Stimulated activated CD4-positive, alpha-beta T cell treated with anti-CD3 and anti-CD28 coated beads, Interleukin-2, amount 100 ng/mL, for 24 hours (primary cell): ENCODE results near the gene OSMR.

Experiments
- DNase-seq, 2 donors: peaks; one replicate each; pipeline ENCODE4 v3.0.0-alpha.2; 2020

OSMR gene

GRCh38 chr5:38845526-38846378 is at the start of gene OSMR:
OSMR (plus strand) TSS chr5:38846012; CDS start chr5:38869045, 23,033 bp downstream.
- DNase-seq, result peak in 1 of 2 donors; percentile 51

- DNase-seq, result no peak
Observed at GRCh38 chr5:38796742-38797108, 49.1 kb upstream of the OSMR start.

DNA sequence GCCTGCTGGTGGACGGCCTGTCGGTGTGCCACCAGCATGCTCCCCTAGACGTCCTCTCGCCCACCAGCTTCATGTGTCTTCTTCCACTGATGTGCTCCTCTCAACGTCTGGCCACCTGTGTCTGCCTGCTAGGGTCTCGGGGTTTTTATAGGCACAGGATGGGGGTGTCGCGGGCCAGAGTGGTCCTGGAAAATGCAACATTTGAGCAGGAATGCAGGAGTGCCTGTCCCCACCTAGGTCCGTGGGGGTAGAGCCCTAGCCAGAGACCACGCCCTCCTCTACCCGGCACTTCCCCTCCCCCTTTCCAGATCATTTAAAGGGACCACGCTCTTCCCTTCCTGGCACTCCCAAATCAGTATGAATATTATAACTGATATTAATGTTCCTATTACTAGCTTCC is 48.0 kb upstream of the OSMR start:
- no peak for DNase-seq

- DNase-seq, result no peak
Observed at GRCh38 chr5:38799556-38800377, 46.0 kb upstream of the OSMR start.

DNA sequence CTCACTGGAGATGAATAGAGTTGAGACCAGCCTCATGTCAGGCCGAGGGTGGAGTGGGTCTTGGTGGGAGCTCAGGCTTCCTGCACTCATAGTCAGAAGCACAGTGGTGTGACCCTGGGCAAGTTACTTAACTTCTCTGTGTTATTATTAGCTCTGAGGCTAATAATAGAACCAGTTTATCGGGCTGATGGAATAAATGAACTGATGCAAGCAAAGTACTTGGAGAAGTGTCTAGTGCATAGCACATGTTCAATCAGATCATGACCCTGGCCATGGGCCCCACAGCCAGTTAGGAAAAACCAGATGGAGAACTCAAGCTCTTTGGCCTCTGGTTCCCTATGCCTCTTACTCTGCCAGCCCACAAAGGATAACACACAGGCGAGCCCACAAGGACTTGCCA is 45.3 kb upstream of the OSMR start:
- DNase-seq, result no peak

DNA sequence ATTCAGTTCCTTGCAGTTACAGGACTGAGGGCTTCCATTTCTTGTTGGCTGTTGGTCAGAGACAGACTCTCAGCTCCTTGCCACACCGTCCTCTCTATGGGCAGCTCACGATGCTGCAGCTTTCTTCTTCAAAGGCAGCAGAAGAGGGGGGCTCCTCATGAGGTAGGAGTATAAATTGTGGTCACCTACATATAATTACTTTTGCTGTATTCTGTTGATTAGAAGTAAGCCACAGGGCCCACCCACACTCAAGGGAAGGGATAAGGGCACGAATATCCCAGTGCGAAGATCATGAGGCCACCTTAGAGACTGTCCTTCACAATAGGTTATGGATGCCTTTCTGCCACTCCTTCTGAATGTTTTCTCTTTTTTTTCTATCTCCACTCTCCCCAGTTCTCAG is 43.7 kb upstream of the OSMR start:
- DNase-seq, result no peak

- DNase-seq, result no peak
Observed at GRCh38 chr5:38803246-38803645, 42.6 kb upstream of the OSMR start.

DNA sequence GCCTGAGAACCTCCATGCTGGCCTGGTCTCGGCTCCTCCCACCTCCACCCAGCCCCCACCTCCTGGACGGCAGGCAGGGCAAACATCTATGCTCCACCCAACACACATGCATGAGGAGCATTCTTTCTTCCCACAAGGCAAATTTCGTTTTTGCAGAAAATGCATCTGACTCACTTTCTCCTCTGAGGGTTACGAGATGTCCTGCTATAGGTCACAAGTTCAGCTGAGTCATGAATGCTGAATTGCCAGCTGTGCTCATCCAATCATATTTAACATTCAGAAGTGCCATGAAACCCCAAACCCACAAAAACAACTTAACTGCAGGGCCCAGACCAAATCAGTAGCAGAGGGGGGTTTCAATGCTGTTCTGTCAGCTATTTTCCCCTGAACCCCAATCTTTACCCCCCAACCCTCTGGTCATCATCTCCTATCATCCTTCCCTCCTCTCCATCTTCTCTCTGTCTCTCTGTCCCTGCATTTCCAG is 39.0 kb upstream of the OSMR start:
- DNase-seq, result peak in 1 of 2 donors; percentile 26

DNA sequence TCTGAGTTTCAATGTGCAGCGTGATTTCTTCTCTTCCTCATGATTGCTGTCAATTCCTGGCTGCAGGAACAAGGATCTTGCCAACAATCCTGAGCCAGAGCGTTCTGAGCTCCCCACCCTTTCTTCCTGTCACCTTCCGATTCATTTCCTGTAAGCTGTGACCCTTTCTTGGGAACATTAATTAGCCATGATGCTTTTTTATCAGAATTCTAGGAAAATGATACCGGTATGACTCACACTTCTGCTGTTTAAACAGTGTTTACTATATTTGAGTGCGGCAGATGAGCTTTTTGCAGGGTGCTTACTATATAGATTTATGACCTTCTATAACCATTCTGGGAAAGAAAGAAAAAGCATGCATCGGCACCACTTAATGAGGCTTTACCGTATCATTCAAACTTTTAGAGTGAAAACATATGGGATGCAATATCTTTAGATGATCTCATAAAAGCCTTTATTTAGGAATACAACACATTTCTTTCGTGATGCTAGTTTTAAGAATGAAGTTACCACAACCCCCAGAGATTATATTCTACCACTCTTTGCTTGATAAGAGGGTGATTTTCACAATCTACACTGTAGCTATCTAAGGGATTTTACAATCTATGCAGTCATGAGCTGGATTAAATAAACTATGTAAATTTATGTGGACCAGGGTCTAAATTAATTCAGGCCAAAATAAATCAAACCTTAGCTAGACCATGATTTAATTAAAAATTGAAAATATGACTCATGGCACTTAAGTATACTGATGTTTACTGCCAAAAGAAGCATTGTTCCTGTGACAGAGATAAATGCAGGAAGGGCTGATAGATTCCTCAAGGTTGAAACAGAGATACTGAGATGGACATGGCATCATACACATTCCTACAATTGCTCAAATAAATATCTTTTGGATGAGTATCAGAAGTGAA is 38.0 kb upstream of the OSMR start:
- no peak for DNase-seq

DNA sequence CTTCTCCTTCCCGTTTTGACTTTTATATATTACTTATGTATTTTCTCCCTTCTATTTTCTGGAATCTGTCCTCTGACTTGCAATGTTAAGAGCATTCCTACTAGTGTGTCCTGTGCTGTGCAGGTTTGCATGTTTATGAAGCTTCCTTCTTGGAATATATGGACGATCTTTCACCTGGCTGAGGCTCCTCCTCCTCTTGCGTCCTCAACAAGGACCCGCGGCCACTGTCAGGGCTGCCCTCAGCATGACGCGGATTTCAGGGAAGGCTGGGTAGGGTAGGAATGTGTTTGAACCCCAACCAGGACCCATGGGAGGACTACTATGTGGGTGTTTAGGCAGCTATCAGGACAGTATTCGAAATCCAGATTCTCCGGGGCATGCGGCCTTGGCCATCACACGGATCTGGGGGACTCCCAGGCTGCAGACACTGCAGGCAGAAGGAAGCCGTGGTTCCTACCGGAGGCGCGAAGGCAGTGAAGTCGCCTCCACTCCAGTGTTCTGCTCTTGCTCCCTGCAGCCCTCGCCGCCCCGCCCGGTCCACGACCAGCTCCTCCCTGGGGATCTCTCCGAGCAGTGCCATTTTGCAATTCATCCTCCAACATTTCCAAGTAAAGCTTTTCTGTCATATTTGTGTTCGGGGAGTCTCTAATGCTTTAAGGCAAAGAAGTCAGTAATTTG is 37.0 kb upstream of the OSMR start:
- no peak for DNase-seq

GRCh38 chr5:38809388-38810359 is 36.1 kb upstream of the OSMR start:
- peak; percentile 52 to 69 for DNase-seq

DNA sequence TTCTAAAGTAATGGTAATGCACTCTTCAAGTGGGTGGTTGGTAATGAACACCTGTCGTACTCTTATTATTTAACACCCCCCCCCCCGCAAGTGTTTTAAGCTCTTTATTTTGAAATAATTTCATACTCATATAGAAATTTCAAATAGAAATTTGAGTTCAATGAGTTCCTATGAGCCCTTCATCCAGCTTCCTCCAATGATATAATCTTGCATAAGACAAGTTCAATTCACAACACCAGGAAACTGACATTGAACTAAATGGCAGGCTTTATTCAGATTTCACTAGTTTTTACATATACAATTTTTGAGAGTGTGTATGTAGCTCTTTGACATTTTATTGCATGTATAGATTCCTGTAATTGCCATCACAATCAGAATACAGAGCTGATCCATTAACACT is 30.9 kb upstream of the OSMR start:
- no peak for DNase-seq

DNA sequence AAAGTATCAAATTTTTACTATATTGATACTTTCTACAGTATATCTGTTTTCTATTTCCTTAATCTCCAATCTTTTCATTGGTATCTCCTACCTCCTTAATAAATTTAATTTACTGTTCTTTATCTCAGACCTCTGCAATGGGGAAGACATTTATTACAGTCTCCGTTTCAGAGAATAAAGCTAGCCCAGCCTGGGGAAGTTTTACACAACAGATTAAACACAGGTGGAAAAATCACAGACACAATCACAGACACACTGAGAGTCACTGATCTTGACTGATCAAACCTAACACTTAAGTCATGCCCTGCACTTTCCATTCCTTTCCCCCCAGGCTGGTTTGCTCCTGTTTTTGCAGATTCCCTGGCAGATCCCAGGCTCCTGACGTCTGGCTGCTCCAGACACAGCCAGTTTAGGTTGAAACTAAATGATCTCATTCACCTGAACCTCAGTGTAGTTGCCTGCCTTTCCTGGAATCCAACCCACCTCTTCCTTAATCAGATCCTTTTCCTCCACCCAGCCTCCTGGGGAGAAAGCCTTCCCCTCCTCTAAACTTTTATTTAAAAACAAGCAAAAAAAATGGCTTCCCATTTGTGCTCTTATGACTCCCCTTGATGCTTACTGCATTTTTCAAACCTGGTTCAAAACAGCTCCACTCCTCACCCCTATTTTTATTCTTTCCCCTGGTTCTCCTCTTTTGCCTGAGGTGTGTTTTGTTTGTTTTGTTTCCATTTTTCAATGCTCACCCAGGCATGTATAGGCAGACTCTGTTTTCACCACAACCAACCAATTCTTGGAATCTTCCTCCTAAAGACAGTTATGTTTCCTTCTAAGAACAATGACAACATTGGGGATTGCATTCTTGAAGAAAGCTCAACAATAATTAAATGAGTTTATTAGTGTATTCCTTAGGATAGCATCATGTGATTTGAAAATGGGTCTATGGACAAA is 29.5 kb upstream of the OSMR start:
- DNase-seq, result no peak

DNA sequence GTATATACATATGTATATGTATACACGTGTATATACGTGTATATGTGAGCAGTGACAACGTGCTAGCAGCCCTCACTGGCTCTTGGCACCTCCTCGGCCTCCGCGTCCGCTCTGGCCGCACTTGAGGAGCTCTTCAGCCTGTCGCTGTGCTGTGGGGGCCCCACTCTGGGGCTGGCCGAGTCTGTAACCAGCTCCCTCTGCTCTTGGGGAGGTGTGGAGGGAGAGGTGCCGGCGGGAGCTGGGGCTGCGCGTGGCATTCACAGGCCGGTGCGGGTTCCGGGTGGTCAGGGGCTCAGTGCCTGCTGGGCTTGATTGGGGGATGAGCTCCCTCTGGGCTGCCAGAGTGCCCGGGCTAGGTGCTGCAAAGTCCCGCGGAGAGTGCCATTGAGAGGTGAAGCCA is 24.1 kb upstream of the OSMR start:
- no peak for DNase-seq

DNA sequence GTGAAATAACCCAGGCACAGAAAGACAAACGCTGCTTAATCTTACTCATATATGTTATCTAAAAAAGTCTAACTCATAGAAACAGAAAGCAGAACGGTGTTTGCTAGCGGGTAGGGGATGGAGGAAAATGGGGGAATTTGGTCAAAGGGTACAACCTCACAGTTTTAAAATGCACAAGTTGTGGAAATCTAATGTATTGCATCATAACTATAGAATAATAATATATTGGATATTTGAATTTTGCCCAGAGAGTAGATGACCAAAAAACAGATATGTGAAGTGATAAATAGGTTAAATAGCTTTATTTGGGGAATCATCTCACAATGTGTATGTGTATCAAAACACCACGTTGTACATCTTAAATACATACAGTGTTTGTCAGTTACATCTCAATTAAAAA is 22.3 kb upstream of the OSMR start:
- no peak for DNase-seq

DNA sequence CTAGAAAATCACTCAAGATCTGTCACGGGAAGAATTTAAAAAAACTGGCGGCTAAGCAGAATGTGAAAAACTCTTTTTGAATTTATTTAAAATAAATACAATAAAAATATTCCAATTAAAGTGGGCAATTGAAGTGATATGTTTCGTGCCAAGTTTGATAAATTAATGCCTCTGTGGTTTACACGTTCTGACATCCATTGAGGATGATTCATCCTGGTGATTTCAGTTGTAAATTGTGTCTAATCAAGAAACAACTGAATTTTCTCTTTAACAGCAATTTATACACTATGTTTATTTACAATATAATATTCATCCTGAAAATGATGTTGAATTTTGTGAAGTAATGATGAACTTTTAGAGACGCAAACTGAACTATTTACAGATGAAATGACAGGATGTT is 21.0 kb upstream of the OSMR start:
- DNase-seq, result no peak

DNA sequence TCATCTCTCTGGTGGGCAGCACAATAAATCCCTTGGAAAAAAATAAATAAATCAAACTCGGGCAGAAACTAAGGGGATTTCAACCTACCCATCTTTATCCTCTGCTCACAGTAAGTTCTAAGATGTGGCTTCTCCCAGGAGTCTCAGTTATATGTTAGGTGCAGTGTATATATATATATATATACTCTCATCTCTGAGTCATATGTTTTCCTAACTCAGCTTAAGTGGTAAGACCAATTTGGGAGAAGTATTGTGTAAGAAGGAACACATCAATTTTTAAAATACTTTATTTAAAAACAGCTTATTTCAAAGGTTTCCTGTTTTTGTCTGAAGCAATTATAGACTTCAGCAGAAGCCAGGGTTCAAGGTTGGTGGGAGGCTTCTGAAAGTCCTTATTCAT is 20.3 kb upstream of the OSMR start:
- no peak for DNase-seq

- DNase-seq, result no peak
Observed at GRCh38 chr5:38827525-38827924, 18.3 kb upstream of the OSMR start.

GRCh38 chr5:38830521-38831051 is 15.2 kb upstream of the OSMR start:
- DNase-seq, result no peak

DNA sequence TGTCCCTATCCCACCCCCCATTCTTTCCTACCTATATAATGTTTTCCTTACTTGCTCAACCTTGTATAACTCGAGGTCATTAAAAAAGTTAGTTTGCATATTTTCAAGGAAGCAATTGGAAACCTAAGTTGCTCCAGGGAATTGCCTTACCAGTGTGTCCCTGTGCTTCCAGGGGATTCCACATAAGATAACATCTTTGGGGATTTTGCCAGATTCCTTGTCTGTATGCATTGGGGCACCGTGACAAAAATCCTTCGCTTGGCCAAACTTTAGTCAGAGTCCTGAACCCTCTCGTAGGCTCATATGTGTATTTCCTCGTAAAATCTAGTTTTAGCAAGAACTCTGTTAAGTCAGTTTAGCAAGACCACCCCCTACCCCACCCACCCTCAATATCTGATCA is 14.7 kb upstream of the OSMR start:
- no peak for DNase-seq
